Natural killer cell (primary cell): ENCODE data around the gene TUBG2. TPM values are rescaled to one million over a fixed set of nuclear protein-coding genes. Genes with fewer than 3 reads are reported as not detected.
A peak's percentile ranks its signal among the peaks of the same experiment; 100 is the strongest.

ENCODE experiments used
- ATAC-seq, 3 donors: fragments of 150-1000 bp in 2 of 3; fragments of 200-7000 bp in 1 of 3; cut with Tn5 transposase; 1 replicate in 1 of 3; 2 replicates in 2 of 3; pipeline ENCODE4 v1.10.0; 2021; ENCODE audit warnings: mild to moderate bottlenecking in 2 of 3, moderate library complexity in 2 of 3
- DNase-seq, 2 donors: peaks; one replicate each; pipeline versions ENCODE4 v3.0.0 to v3.0.0-alpha.2; 2013 to 2021; ENCODE audit warnings: mixed read lengths in 1 of 2
- H3K27ac ChIP-seq: one replicate; pipeline ENCODE4 v1.5.1; 2013; ENCODE audit warnings: mild to moderate bottlenecking, low read length
- H3K27me3 ChIP-seq: one replicate; pipeline ENCODE4 v1.6.1; 2013; ENCODE audit warnings: low read length; ENCODE audit not compliant: control insufficient read depth, insufficient read depth
- H3K36me3 ChIP-seq: one replicate; pipeline ENCODE4 v1.6.1; 2013; ENCODE audit warnings: low read length; ENCODE audit not compliant: control insufficient read depth, insufficient read depth
- H3K4me1 ChIP-seq: one replicate; pipeline ENCODE4 v1.6.1; 2013; ENCODE audit warnings: low read length; ENCODE audit not compliant: control insufficient read depth, insufficient read depth
- H3K4me3 ChIP-seq: one replicate; pipeline ENCODE4 v1.5.1; 2013; ENCODE audit warnings: low read length
- H3K9me3 ChIP-seq: one replicate; pipeline ENCODE4 v1.6.1; 2013; ENCODE audit warnings: low read length; ENCODE audit not compliant: control insufficient read depth, insufficient read depth
- H3K27ac Mint-ChIP-seq, 2 donors: one replicate each; pipeline ENCODE4 v1.8.0; 2022; ENCODE audit warnings: mild to moderate bottlenecking in 2 of 2, mixed read lengths in 2 of 2, moderate library complexity in 1 of 2
- H3K27me3 Mint-ChIP-seq, 2 donors: one replicate each; pipeline ENCODE4 v1.8.0; 2022; ENCODE audit warnings: low read depth in 2 of 2, mixed read lengths in 2 of 2
- H3K36me3 Mint-ChIP-seq: one replicate; pipeline ENCODE4 v1.8.0; 2022; ENCODE audit warnings: mixed read lengths
- H3K4me1 Mint-ChIP-seq, 2 donors: one replicate each; pipeline ENCODE4 v1.8.0; 2022; ENCODE audit warnings: mixed read lengths in 2 of 2
- H3K4me3 Mint-ChIP-seq: one replicate; pipeline ENCODE4 v1.8.0; 2022; ENCODE audit warnings: mild to moderate bottlenecking, moderate library complexity, mixed read lengths
- H3K9me3 Mint-ChIP-seq, 2 donors: one replicate each; pipeline ENCODE4 v1.8.0; 2022; ENCODE audit warnings: mixed read lengths in 2 of 2
- WGBS: methylation state at CpG from one replicate; pipeline ENCODE4 v1.1.7; 2013; ENCODE audit warnings: missing lambda C conversion rate; ENCODE audit not compliant: insufficient coverage; 5-methylcytosine and 5-hydroxymethylcytosine counted together
- intact Hi-C: fragments of 100-400 bp; cut with micrococcal nuclease; formaldehyde crosslinking; loops from one replicate; pipeline ENCODE4 v1.14.2; 2022
- total RNA-seq, 4 donors: library from RNA; stranded (reverse); fragments of 120-200 nt in 1 of 4; gene quantifications; one replicate each; pipeline versions ENCODE4 v1.2.3 to v1.2.4, GENCODE V29; 2013 to 2022
- TF ChIP-seq, protein P1 (sequence below): fragments of 200-600 bp; IDR thresholded peaks from one replicate; pipeline ENCODE4 v1.8.0; 2022; ENCODE audit warnings: antibody characterized with exemption

The TUBG2 gene
- total RNA-seq, 3 donors from 2014 or later (not counting 1 experiment from before 2014, with no cell fraction given): 7.8 to 14.2 (median 9.6) TPM

- no peaks in the 10 kb centered on the region for H3K9me3 ChIP-seq
- intact Hi-C loops: no loop called here
- Mint-ChIP-seq H3K27ac (no peak overlapping the region), H3K9me3 (no peaks in the 10 kb centered on the region), H3K4me1 (peaks cover 26 to 53% of the 10 kb centered on the region in 2 donors), H3K4me3 (no peak overlapping the region), H3K27me3 (peaks cover 7 to 35% of the 10 kb centered on the region in 2 donors), H3K36me3 (no peaks in the 10 kb centered on the region)
- WGBS: 5% methylated on average over 22 of the region's 27 CpGs
- TF ChIP-seq, protein P1, sequence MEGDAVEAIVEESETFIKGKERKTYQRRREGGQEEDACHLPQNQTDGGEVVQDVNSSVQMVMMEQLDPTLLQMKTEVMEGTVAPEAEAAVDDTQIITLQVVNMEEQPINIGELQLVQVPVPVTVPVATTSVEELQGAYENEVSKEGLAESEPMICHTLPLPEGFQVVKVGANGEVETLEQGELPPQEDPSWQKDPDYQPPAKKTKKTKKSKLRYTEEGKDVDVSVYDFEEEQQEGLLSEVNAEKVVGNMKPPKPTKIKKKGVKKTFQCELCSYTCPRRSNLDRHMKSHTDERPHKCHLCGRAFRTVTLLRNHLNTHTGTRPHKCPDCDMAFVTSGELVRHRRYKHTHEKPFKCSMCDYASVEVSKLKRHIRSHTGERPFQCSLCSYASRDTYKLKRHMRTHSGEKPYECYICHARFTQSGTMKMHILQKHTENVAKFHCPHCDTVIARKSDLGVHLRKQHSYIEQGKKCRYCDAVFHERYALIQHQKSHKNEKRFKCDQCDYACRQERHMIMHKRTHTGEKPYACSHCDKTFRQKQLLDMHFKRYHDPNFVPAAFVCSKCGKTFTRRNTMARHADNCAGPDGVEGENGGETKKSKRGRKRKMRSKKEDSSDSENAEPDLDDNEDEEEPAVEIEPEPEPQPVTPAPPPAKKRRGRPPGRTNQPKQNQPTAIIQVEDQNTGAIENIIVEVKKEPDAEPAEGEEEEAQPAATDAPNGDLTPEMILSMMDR: no peak
- H3K27ac ChIP-seq: no peak overlapping the region
- ATAC-seq (no peak), DNase-seq (peak in 1 of 2 donors; percentile 23)
- no peaks in the 10 kb centered on the region for H3K36me3 ChIP-seq
- peaks cover 47% of the 10 kb centered on the region for H3K27me3 ChIP-seq
- H3K4me3 ChIP-seq: no peak overlapping the region
- peaks cover 76% of the 10 kb centered on the region for H3K4me1 ChIP-seq
These were observed 16.4 kb downstream of the TUBG2 start for GRCh38 chr17:42675348-42675964.

DNA sequence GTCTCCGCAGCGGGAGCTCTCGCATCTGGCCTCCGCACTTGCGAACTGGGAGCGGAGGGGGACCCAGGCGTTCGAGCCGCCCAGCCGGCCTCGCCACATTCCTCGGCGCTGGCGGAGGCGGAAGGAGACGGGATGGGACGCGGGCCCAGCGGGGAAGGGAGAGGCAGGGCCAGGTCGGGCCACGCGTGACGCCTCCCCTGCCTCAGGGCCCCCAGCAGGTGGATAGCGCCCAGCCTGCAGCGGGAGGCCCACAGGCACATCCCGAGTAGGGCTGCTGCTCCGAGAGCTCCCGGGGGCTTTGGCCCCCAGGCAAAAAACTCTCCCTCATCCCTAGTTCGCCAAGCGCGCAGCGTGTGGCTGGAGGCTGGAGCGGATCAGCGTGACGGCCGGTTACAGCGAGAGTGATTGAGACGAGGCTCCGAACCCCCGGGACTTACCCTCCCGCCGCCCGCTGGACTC lies 16.9 kb downstream of the TUBG2 start:
- Histone ChIP-seq H3K9me3 (no peaks in the 10 kb centered on the region), H3K36me3 (no peaks in the 10 kb centered on the region), H3K27me3 (peaks cover 46% of the 10 kb centered on the region), H3K4me3 (peak overlapping the region; percentile 50), H3K4me1 (peaks cover 73% of the 10 kb centered on the region), H3K27ac (no peak overlapping the region)
- under 1% methylated on average over 43 of the region's 43 CpGs for WGBS
- Mint-ChIP-seq H3K27me3 (peaks cover 7 to 30% of the 10 kb centered on the region in 2 donors), H3K4me3 (peak overlapping the region; percentile 75), H3K36me3 (no peaks in the 10 kb centered on the region), H3K9me3 (no peaks in the 10 kb centered on the region), H3K27ac (peak overlapping the region in 1 of 2 donors; percentile 81), H3K4me1 (peaks cover 26 to 51% of the 10 kb centered on the region in 2 donors)
- intact Hi-C loops: no loop called here
- ATAC-seq (no peak), DNase-seq (peak in 1 of 2 donors; percentile 45)
- TF ChIP-seq, protein P1: no peak

DNA sequence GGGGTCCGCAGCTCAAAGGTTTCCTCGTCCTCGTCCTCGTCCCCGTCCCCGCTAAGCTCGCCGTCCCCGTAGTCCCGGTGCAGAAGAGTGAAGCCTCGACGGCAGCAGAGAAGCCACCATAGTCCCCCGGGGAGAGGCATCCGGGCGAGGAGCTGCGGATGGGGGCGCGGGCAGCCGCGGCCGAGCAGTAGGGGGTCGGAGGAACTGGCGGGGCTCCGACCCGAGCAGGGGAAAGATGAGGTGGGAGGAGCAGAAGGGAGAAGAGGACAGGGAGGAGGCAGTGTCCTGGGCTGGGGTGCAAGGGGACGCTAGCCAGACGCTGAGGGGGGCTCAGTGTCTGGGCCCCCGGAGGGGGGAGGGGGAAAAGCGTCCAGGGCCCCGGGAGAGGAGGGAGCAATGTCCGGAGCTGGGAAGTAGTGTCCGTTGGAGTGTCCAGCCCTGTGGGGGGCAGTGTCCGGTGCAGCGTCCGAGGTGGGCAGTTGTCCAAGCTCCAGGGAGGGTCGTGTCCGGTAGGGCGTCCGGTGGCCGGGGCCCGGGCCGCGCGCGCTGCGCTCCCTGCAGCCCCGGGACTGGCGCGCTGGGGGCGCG lies 17.4 kb downstream of the TUBG2 start, which contains the start of gene PLEKHH3:
Gene PLEKHH3, minus strand, starts transcription at position 571 of the 588 bp plus-strand sequence. Its CDS starts 431 bp downstream, at position 140.
- peak within 1 kb of the TSS; percentile 52 for H3K4me3 ChIP-seq
- no peak within 1 kb of the TSS for H3K27ac ChIP-seq
- TF ChIP-seq, protein P1: no peak
- intact Hi-C loops: no loop called here
- H3K36me3 Mint-ChIP-seq: no peaks in the 10 kb centered on the region
- H3K9me3 Mint-ChIP-seq: no peaks in the 10 kb centered on the region
- H3K9me3 ChIP-seq: no peaks in the 10 kb centered on the region
- peaks cover 46% of the 10 kb centered on the region for H3K27me3 ChIP-seq
- no peak for DNase-seq
- no peaks in the 10 kb centered on the region for H3K36me3 ChIP-seq
- peaks cover 24 to 50% of the 10 kb centered on the region in 2 donors for H3K4me1 Mint-ChIP-seq
- WGBS: under 1% methylated on average over 50 of the region's 51 CpGs
- peak within 1 kb of the TSS; percentile 94 for H3K4me3 Mint-ChIP-seq
- H3K27me3 Mint-ChIP-seq: peaks cover 9 to 32% of the 10 kb centered on the region in 2 donors
- no peak for ATAC-seq
- H3K4me1 ChIP-seq: peaks cover 72% of the 10 kb centered on the region
- H3K27ac Mint-ChIP-seq: peak within 1 kb of the TSS; percentile 74 to 81
